Thoracic aorta (tissue), 2 donors: ENCODE results near the gene TOM1L2. TPM values are rescaled to one million over a fixed set of nuclear protein-coding genes. Genes with fewer than 3 reads are reported as not detected.
A peak's percentile ranks its signal among the peaks of the same experiment; 100 is the strongest.

Experiments
- ATAC-seq: fragments of 150-250 bp; one replicate; pipeline ENCODE4 v1.8.0; 2017; ENCODE audit warnings: low read depth; ENCODE audit not compliant: insufficient number of reproducible peaks, low FRiP score
- DNase-seq: peaks from one replicate; pipeline ENCODE4 v3.0.0-alpha.2; 2020; ENCODE audit warnings: low spot score
- H3K27ac ChIP-seq, 2 donors: fragments of 200-600 bp; sonication (generic); 1 replicate in 1 of 2; 2 replicates in 1 of 2; pipeline ENCODE4 v1.5.1; 2016; ENCODE audit warnings: mild to moderate bottlenecking in 2 of 2, moderate library complexity in 2 of 2
- H3K27me3 ChIP-seq: fragments of 200-600 bp; sonication (generic); replicated peaks from 2 replicates; pipeline ENCODE4 v1.6.0; 2016; ENCODE audit warnings: mild to moderate bottlenecking; ENCODE audit not compliant: insufficient read depth
- H3K36me3 ChIP-seq: fragments of 200-600 bp; sonication (generic); one replicate; pipeline ENCODE4 v1.5.1; 2016
- H3K4me1 ChIP-seq, 2 donors: fragments of 200-600 bp; sonication (generic); 1 replicate in 1 of 2; 2 replicates in 1 of 2; pipeline versions ENCODE4 v1.5.1 to v1.6.0; 2016; ENCODE audit warnings: low read depth in 2 of 2, mild to moderate bottlenecking in 1 of 2; ENCODE audit not compliant: control insufficient read depth in 1 of 2
- H3K4me3 ChIP-seq: fragments of 200-600 bp; sonication (generic); 2 replicates; pipeline ENCODE4 v1.5.1; 2016; ENCODE audit warnings: mild to moderate bottlenecking
- H3K9me3 ChIP-seq: fragments of 200-600 bp; sonication (generic); 2 replicates; pipeline ENCODE4 v1.5.1; 2016
- CTCF ChIP-seq: fragments of 200-600 bp; sonication (generic); IDR thresholded peaks from one replicate; pipeline ENCODE4 v1.5.1; 2019; ENCODE audit warnings: antibody characterized with exemption
- total RNA-seq, 2 donors: library from RNA; depleted of rRNA; stranded (reverse); fragments of >200 nt; gene quantifications; one replicate each; pipeline versions ENCODE4 v1.1.0 to v1.2.3, GENCODE V29; 2016

The TOM1L2 gene
- total RNA-seq, 2 donors from 2014 or later: 63.4 to 185 TPM

- H3K36me3 ChIP-seq: no peaks in the 10 kb centered on the region
- no peak overlapping the region for H3K4me3 ChIP-seq
- TF ChIP-seq CTCF: no peak
- peaks cover 26 to 38% of the 10 kb centered on the region in 2 donors for H3K4me1 ChIP-seq
- no peaks in the 10 kb centered on the region for H3K27me3 ChIP-seq
- no peaks in the 10 kb centered on the region for H3K9me3 ChIP-seq
- H3K27ac ChIP-seq: no peak overlapping the region
- ATAC-seq: no peak
- no peak for DNase-seq
Observed at GRCh38 chr17:17826942-17827785, 145.0 kb downstream of the TOM1L2 start.

DNA sequence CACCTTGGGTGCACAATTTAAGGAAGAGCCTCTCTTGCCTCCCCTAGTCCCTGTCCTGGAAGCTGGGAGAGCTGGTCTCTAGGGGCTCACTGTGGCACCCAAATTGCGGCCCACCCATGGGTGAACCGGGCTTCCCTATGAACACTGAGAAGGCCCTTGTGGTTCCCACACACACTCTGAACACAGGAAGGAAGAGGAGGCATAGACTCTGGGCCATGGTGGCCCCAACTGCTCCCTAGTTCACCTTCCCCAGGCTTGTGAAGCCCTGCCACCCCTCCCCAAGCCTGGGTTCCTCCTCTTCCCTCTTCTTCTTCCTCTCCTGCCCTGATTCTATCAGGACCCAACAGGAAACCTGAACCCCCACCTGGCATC is 145.9 kb downstream of the TOM1L2 start:
- Histone ChIP-seq H3K36me3 (no peaks in the 10 kb centered on the region), H3K27ac (peak overlapping the region in 1 of 2 donors; percentile 14), H3K27me3 (no peaks in the 10 kb centered on the region), H3K9me3 (no peaks in the 10 kb centered on the region), H3K4me1 (peaks cover 26 to 46% of the 10 kb centered on the region in 2 donors), H3K4me3 (no peak overlapping the region)
- ATAC-seq (no peak), DNase-seq (no peak)
- no peak for TF ChIP-seq CTCF

- ATAC-seq (peak; percentile 23), DNase-seq (no peak)
- H3K27ac ChIP-seq: peak overlapping the region; percentile 34 to 71
- H3K36me3 ChIP-seq: no peaks in the 10 kb centered on the region
- peaks cover 26 to 50% of the 10 kb centered on the region in 2 donors for H3K4me1 ChIP-seq
- no peak for TF ChIP-seq CTCF
- no peaks in the 10 kb centered on the region for H3K27me3 ChIP-seq
- no peaks in the 10 kb centered on the region for H3K9me3 ChIP-seq
- H3K4me3 ChIP-seq: no peak overlapping the region
Observed at GRCh38 chr17:17824783-17825614, 147.2 kb downstream of the TOM1L2 start.

DNA sequence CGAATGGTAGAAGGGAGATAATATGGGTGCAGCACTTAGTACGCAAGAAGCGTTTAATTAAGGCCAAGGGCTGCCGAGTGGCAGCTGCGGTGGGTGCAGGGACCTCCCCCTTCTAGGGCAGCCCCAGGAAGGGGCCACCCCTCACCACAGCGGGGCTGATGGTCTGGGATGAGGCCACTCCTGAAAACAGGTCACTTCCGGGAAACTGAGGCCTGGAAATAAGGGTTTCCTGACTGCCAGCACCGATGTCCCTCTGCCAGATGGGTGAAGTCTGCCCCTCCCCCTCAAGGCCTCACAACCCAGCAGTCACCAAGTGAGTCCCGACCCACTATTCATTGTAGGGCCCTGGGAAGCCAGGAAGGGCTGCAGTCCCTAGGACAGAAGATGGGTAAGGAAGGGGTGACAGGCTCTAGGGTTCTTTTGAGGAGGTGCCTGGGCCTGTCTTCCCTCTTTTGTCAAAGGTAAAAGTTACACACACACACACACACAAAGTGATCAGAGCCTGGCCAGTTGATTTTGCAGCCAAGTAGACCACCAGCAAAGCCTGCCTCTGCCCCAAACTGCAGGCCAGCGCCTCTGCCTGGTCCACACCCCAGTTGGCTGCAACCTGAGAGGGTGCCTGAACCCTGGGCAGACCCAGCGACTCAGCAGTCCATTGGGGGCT is 147.9 kb downstream of the TOM1L2 start:
- ATAC-seq (no peak), DNase-seq (no peak)
- peak overlapping the region; percentile 43 to 71 for H3K27ac ChIP-seq
- H3K4me3 ChIP-seq: peak overlapping the region; percentile 64
- H3K36me3 ChIP-seq: no peaks in the 10 kb centered on the region
- H3K4me1 ChIP-seq: peaks cover 26 to 50% of the 10 kb centered on the region in 2 donors
- TF ChIP-seq CTCF: no peak
- no peaks in the 10 kb centered on the region for H3K9me3 ChIP-seq
- H3K27me3 ChIP-seq: no peaks in the 10 kb centered on the region
